HUES64 (cell line): ENCODE results near the gene IGFBP6.

Experiments
- H3K27ac ChIP-seq: 2 replicates; pipeline ENCODE4 v1.7.0; 2013; ENCODE audit warnings: low read depth, low read length, inconsistent platforms
- H3K27me3 ChIP-seq: 2 replicates; pipeline ENCODE4 v1.6.1; 2013; ENCODE audit warnings: mild to moderate bottlenecking, low read length; ENCODE audit not compliant: insufficient read depth
- H3K36me3 ChIP-seq: 2 replicates; pipeline ENCODE4 v1.6.1; 2013; ENCODE audit warnings: mild to moderate bottlenecking, low read length; ENCODE audit not compliant: insufficient read depth
- H3K4me1 ChIP-seq: 2 replicates; pipeline ENCODE4 v1.6.1; 2013; ENCODE audit warnings: mild to moderate bottlenecking, low read length, moderate library complexity; ENCODE audit not compliant: insufficient read depth
- H3K4me3 ChIP-seq: 2 replicates; pipeline ENCODE4 v1.5.1; 2013; ENCODE audit warnings: mild to moderate bottlenecking, low read length, moderate library complexity
- H3K9ac ChIP-seq: 2 replicates; pipeline ENCODE4 v1.6.1; 2013; ENCODE audit warnings: mild to moderate bottlenecking, low read depth, low read length
- H3K9me3 ChIP-seq: 2 replicates; pipeline ENCODE4 v1.6.1; 2013; ENCODE audit warnings: low read depth, low read length; ENCODE audit not compliant: insufficient read depth
- WGBS: fragments of 150-250, 120-280 bp; methylation state at CpG from one replicate; pipeline ENCODE4 v1.1.7; 2013; ENCODE audit warnings: missing lambda C conversion rate; 5-methylcytosine and 5-hydroxymethylcytosine counted together

IGFBP6 gene

GRCh38 chr12:53076461-53076860, 21.0 kb upstream of the IGFBP6 start:
- WGBS, result 97% methylated on average over 3 of the region's 3 CpGs
- Histone ChIP-seq H3K4me3 (no peak overlapping the region), H3K27ac (no peak overlapping the region), H3K9ac (no peak overlapping the region), H3K36me3 (peaks cover 12% of the 10 kb centered on the region; the same call in 1 of the 2 replicates), H3K9me3 (no peaks in the 10 kb centered on the region), H3K27me3 (peaks cover 10% of the 10 kb centered on the region), H3K4me1 (peaks cover 14% of the 10 kb centered on the region)

GRCh38 chr12:53077030-53077429, 20.4 kb upstream of the IGFBP6 start:
- Histone ChIP-seq H3K4me3 (no peak overlapping the region), H3K36me3 (peaks cover 12% of the 10 kb centered on the region; the same call in 1 of the 2 replicates), H3K27me3 (peaks cover 10% of the 10 kb centered on the region), H3K9me3 (no peaks in the 10 kb centered on the region), H3K27ac (no peak overlapping the region), H3K9ac (no peak overlapping the region), H3K4me1 (peaks cover 11% of the 10 kb centered on the region)
- 93% methylated on average over 8 of the region's 8 CpGs for WGBS

GRCh38 chr12:53078425-53079225, 18.8 kb upstream of the IGFBP6 start:
- Histone ChIP-seq H3K27me3 (peaks cover 10% of the 10 kb centered on the region), H3K27ac (peak overlapping the region; percentile 78; the same call in 1 of the 2 replicates), H3K9ac (peak overlapping the region; percentile 67), H3K9me3 (no peaks in the 10 kb centered on the region), H3K4me3 (peak overlapping the region; percentile 81), H3K4me1 (peaks cover 5% of the 10 kb centered on the region), H3K36me3 (peaks cover 12% of the 10 kb centered on the region; the same call in 1 of the 2 replicates)
- 21% methylated on average over 22 of the region's 25 CpGs for WGBS

GRCh38 chr12:53079226-53080117, 18.0 kb upstream of the IGFBP6 start, which contains the start of gene SPRYD3:
SPRYD3 (minus strand) TSS chr12:53079390; CDS start chr12:53079333, 57 bp downstream.
- Histone ChIP-seq H3K36me3 (peaks cover 6% of the 10 kb centered on the region; the same call in 1 of the 2 replicates), H3K27me3 (peaks cover 10% of the 10 kb centered on the region), H3K9me3 (no peaks in the 10 kb centered on the region), H3K9ac (peak within 1 kb of the TSS; percentile 89), H3K4me1 (peaks cover 5% of the 10 kb centered on the region), H3K27ac (peak within 1 kb of the TSS; percentile 79), H3K4me3 (peak within 1 kb of the TSS; percentile 87)
- WGBS, result 4% methylated on average over 67 of the region's 67 CpGs

- WGBS, result 40% methylated on average over 1 of the region's 2 CpGs
- no peaks in the 10 kb centered on the region for H3K9me3 ChIP-seq
- H3K4me3 ChIP-seq, result no peak overlapping the region
- H3K9ac ChIP-seq, result no peak overlapping the region
- peaks cover 5% of the 10 kb centered on the region for H3K4me1 ChIP-seq
- no peaks in the 10 kb centered on the region for H3K36me3 ChIP-seq
- no peak overlapping the region for H3K27ac ChIP-seq
- peaks cover 10% of the 10 kb centered on the region for H3K27me3 ChIP-seq
Observed at GRCh38 chr12:53082637-53083175, 14.8 kb upstream of the IGFBP6 start.

GRCh38 chr12:53086361-53086760, 11.1 kb upstream of the IGFBP6 start:
- H3K4me1 ChIP-seq, result no peaks in the 10 kb centered on the region
- H3K27me3 ChIP-seq, result peaks cover under 1% of the 10 kb centered on the region; the same call in 1 of the 2 replicates
- no peaks in the 10 kb centered on the region for H3K36me3 ChIP-seq
- no peak overlapping the region for H3K9ac ChIP-seq
- 80% methylated on average over 1 of the region's 3 CpGs for WGBS
- H3K4me3 ChIP-seq, result no peak overlapping the region
- H3K9me3 ChIP-seq, result no peaks in the 10 kb centered on the region
- H3K27ac ChIP-seq, result no peak overlapping the region

GRCh38 chr12:53090105-53090504, 7.4 kb upstream of the IGFBP6 start:
- Histone ChIP-seq H3K4me3 (no peak overlapping the region), H3K27ac (no peak overlapping the region), H3K9me3 (no peaks in the 10 kb centered on the region), H3K4me1 (peaks cover 13% of the 10 kb centered on the region), H3K9ac (no peak overlapping the region), H3K36me3 (no peaks in the 10 kb centered on the region), H3K27me3 (peaks cover 6% of the 10 kb centered on the region)
- WGBS, result 89% methylated on average over 6 of the region's 6 CpGs

- H3K36me3 ChIP-seq, result no peaks in the 10 kb centered on the region
- peaks cover 6% of the 10 kb centered on the region for H3K27me3 ChIP-seq
- H3K4me3 ChIP-seq, result no peak overlapping the region
- 87% methylated on average over 2 of the region's 2 CpGs for WGBS
- H3K9ac ChIP-seq, result no peak overlapping the region
- no peaks in the 10 kb centered on the region for H3K9me3 ChIP-seq
- H3K4me1 ChIP-seq, result peaks cover 13% of the 10 kb centered on the region
- H3K27ac ChIP-seq, result no peak overlapping the region
Observed at GRCh38 chr12:53090554-53090953, 6.9 kb upstream of the IGFBP6 start.

GRCh38 chr12:53091756-53092155, 5.7 kb upstream of the IGFBP6 start:
- Histone ChIP-seq H3K9me3 (no peaks in the 10 kb centered on the region), H3K27me3 (peaks cover 17% of the 10 kb centered on the region), H3K4me3 (no peak overlapping the region), H3K36me3 (no peaks in the 10 kb centered on the region), H3K27ac (no peak overlapping the region), H3K4me1 (peaks cover 13% of the 10 kb centered on the region), H3K9ac (no peak overlapping the region)
- WGBS, result 65% methylated on average over 6 of the region's 6 CpGs

GRCh38 chr12:53093777-53094393, 3.6 kb upstream of the IGFBP6 start:
- H3K27me3 ChIP-seq, result peaks cover 37% of the 10 kb centered on the region
- no peaks in the 10 kb centered on the region for H3K36me3 ChIP-seq
- no peak overlapping the region for H3K9ac ChIP-seq
- H3K4me1 ChIP-seq, result peaks cover 20% of the 10 kb centered on the region
- H3K9me3 ChIP-seq, result no peaks in the 10 kb centered on the region
- H3K4me3 ChIP-seq, result no peak overlapping the region
- WGBS, result 68% methylated on average over 6 of the region's 6 CpGs
- H3K27ac ChIP-seq, result no peak overlapping the region
